Left ventricle myocardium superior (tissue), 1 donor: ENCODE measurements around the gene SCRN3. TPM values are rescaled to one million over a fixed set of nuclear protein-coding genes. Genes with fewer than 3 reads are reported as not detected.
A peak's percentile ranks its signal among the peaks of the same experiment; 100 is the strongest.

Experiments
- ATAC-seq: fragments of 200-7000 bp; cut with Tn5 transposase; one replicate; pipeline ENCODE4 v1.9.1; 2020; ENCODE audit warnings: mild to moderate bottlenecking, moderate library complexity
- DNase-seq: peaks from one replicate; pipeline ENCODE4 v3.0.0-alpha.2; 2020
- intact Hi-C: fragments of 100-400 bp; cut with micrococcal nuclease; formaldehyde crosslinking; loops from one replicate; pipeline ENCODE4 v1.11.0; 2022
- total RNA-seq: library from RNA; stranded (reverse); fragmentation: NEBNext Ultra II Directional; extraction: Animal tissue kit (Norgen Biotek cat#: 25700); gene quantifications from one replicate; pipeline ENCODE4 v1.2.1, GENCODE V29; 2021
- donor health status: DM: no; HTN: yes; CAD: no; lungs with severe emphysema.

Gene SCRN3
- total RNA-seq, 1 donor from 2014 or later, result 43.5 TPM

GRCh38 chr2:174454566-174454965 is 59.0 kb downstream of the SCRN3 start:
- intact Hi-C loops, result no loop called here
- no peak for DNase-seq
- ATAC-seq, result no peak

- intact Hi-C loops, result loop anchor here (5.0 to 10.0 kb wide), 3 partner anchors 64 to 226 kb away; no protein-coding TSS in a partner anchor
- DNase-seq (no peak), ATAC-seq (no peak)
Measured at GRCh38 chr2:174461221-174461620, 65.7 kb downstream of the SCRN3 start.

GRCh38 chr2:174465327-174465726 is 69.8 kb downstream of the SCRN3 start:
- peak; percentile 32 for ATAC-seq
- no peak for DNase-seq
- intact Hi-C loops, result loop anchor here (10.0 kb wide), 1 partner anchor 59 kb away; no protein-coding TSS in a partner anchor

DNA sequence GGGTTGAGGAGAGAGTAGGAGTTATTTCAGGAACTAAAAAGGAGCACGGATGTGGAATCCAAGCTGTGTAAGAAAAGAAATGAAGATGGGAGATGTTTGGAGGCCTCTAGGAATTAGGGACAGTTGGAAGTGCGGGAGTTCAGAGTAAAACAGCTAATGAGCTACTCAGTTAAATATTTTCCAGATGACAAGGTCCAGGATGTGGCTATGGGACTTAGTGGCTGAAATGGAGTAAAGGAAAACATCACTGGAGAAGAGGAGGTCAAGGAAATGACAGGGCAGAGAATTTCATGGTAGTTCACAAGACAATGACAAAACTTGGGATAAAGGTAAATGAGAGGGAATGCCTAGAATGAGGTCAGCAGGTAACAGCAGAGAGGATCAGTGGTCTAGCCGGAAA is 78.3 kb downstream of the SCRN3 start:
- no peak for DNase-seq
- ATAC-seq, result no peak
- intact Hi-C loops, result no loop called here

GRCh38 chr2:174477759-174478158 is 82.2 kb downstream of the SCRN3 start:
- no peak for DNase-seq
- ATAC-seq, result no peak
- intact Hi-C loops, result no loop called here

Other genes starting within 250 kb of the SCRN3 start
- gene OLA1, start 147.2 kb upstream of the SCRN3 start, total RNA-seq, result 69.2 TPM
- not detected for gene SP9, start 60.8 kb upstream of the SCRN3 start, total RNA-seq
- gene GPR155, start 91.3 kb downstream of the SCRN3 start, total RNA-seq, result 16.6 TPM
- 15.2 TPM for gene WIPF1, start 202.1 kb downstream of the SCRN3 start, total RNA-seq